Ovary (tissue), 3 donors: ENCODE measurements around the gene PTPRG.

Experiments
- EP300 ChIP-seq: sonication (generic); formaldehyde crosslinking; IDR thresholded peaks from one replicate; pipeline ENCODE4 v1.6.1; 2017; ENCODE audit warnings: antibody characterized with exemption
- TF ChIP-seq, protein P1 (sequence below), 3 donors: fragments of 450-650 bp in 2 of 3; fragments of 200-600 bp in 1 of 3; IDR thresholded peaks; one replicate each; pipeline versions ENCODE4 v1.5.1 to v1.8.0; 2016 to 2022; ENCODE audit warnings: antibody characterized with exemption in 3 of 3, mild to moderate bottlenecking in 1 of 3
- donor health status: DM: no; HTN: no; CAD: no.

DNA sequence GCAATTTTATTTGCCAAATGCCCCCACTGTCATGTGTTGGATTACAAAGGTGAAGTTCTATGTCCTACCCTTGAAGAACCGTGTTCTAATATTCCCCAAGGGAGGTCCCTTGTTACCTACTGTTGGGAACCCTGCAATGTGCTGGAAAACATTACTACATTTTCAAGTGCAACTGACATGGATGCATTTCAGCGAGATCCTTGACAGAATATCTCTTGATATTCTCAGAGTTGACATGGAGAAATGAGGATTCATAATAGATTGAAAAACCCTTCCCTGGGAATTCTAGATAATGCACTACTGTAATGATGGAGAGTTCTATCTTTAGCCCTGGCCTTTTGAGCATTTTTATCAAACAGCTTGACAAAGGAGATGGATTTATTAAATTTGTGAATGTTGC is 414.6 kb downstream of the PTPRG start:
- TF ChIP-seq, protein P1, sequence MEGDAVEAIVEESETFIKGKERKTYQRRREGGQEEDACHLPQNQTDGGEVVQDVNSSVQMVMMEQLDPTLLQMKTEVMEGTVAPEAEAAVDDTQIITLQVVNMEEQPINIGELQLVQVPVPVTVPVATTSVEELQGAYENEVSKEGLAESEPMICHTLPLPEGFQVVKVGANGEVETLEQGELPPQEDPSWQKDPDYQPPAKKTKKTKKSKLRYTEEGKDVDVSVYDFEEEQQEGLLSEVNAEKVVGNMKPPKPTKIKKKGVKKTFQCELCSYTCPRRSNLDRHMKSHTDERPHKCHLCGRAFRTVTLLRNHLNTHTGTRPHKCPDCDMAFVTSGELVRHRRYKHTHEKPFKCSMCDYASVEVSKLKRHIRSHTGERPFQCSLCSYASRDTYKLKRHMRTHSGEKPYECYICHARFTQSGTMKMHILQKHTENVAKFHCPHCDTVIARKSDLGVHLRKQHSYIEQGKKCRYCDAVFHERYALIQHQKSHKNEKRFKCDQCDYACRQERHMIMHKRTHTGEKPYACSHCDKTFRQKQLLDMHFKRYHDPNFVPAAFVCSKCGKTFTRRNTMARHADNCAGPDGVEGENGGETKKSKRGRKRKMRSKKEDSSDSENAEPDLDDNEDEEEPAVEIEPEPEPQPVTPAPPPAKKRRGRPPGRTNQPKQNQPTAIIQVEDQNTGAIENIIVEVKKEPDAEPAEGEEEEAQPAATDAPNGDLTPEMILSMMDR (IDR thresholded peaks at IDR 0.05) = no peak
- no peak for TF ChIP-seq EP300
